ENCODE data around the gene SH2D3C. TPM values are rescaled to one million over a fixed set of nuclear protein-coding genes. Genes with fewer than 3 reads are reported as not detected.

SH2D3C gene
- 76.4 and 77.6 TPM in 2 replicates for total RNA-seq

GRCh38 chr9:127778280-127779135, at the start of gene SH2D3C:
SH2D3C (minus strand) TSS chr9:127778666; CDS start chr9:127778627, 39 bp downstream.
- intact Hi-C loops (cut with micrococcal nuclease): loop anchor here (1.0 to 10.0 kb wide), 3 partner anchors 7 to 1246 kb away; partner anchors contain the start of gene SH3GLB2

DNA sequence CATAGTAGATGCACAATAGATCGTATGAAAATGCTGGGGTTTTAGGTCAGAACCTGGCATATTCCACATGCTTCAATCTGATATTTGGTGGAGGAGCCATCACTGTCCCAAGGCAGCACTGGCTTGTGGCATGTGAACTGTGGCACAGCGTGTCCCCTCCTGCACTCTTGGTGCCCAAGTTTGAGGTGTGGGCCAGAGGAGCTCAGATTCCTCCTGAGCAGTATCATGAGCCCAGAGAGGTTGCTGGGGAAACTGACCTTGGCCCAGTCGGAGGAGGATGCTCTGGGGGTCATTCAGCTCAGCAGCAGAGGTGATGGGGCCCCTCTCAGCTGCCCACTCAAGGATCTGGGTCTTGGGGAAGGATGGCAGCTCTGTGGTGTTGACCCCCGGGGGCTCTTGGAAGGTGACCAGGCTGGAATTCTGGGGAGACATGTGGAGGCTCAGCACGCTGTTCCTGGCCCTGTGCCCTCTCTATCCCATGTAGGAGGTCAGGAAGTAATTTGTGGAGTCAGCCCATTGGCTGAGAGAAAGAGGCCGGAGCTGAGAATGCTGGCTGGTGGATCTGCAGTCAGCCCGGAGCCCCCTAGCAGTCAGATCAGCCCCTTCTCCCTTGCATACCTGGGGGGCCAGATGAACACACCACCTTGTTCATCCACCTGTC, 47.9 kb upstream of the SH2D3C start:
- intact Hi-C loops (cut with micrococcal nuclease): no loop called here

GRCh38 chr9:127825319-127826051, 47.0 kb upstream of the SH2D3C start:
- intact Hi-C loops (cut with micrococcal nuclease): no loop called here

GRCh38 chr9:127822108-127822507, 43.6 kb upstream of the SH2D3C start:
- intact Hi-C loops (cut with micrococcal nuclease): no loop called here

GRCh38 chr9:127818574-127818973, 40.1 kb upstream of the SH2D3C start:
- intact Hi-C loops (cut with micrococcal nuclease): no loop called here

- intact Hi-C loops (cut with micrococcal nuclease): no loop called here
These were observed 39.5 kb upstream of the SH2D3C start for GRCh38 chr9:127817881-127818434.

- intact Hi-C loops (cut with micrococcal nuclease): no loop called here
These were observed 38.3 kb upstream of the SH2D3C start for GRCh38 chr9:127816728-127817127.

DNA sequence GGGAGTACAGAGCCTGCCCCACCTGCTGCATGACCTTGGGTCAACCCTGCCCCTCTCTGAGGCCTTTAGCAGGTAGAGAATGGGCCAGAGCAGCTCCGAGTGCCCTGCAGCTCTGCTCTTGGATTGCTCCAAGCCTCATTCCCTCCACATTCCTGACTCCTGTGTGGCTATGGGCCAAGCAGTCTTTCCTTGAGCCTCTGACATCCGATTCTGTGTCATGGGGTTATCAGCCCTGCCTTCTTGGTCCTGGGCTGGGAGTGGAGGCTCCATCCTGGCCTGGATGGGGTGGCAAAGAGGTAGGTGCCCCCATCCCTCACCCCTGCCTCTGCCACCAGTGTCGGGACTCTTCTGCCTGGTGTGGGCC, 37.9 kb upstream of the SH2D3C start:
- intact Hi-C loops (cut with micrococcal nuclease): no loop called here

DNA sequence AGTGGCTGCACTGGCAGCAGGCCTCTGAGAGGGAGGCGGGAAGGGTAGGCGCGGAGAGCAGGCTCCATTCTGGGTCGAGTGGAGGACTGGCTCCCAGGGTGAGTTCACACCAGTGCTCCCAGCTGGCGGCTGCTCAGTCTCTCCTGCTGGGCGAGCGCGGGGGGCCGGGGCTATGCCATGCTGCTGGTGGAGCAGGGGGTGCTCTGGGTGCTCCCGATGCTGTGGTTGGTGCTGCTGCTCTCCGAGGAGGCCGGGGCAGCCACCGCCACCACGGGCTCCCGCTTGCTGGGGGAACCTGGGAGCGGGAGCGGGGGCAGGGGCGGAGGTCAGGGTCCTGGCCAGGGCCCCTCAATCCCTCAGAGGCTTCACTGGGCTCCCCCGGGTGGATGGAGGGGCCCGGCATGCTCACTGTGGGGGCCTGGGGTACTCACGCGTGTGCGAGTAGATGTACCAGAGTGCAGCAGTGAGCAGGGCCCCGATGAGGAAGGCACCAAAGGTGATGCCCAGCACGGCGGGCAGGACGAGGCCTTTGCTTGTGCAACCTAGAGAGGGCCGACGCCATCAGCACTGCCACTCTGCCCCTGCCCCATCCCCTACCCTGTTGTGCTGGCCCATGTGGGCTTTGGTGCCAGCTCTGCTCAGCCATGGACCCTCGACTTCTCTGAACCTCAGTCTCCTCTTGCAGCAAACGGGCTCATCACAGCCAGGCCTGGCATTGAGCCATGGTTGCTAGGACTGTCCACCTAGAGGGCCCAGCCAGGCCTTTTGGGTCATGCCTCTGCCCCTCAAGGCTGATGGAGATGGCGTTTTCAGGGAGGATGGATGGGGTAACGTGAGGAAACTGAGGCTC, 37.3 kb upstream of the SH2D3C start:
- intact Hi-C loops (cut with micrococcal nuclease): no loop called here

DNA sequence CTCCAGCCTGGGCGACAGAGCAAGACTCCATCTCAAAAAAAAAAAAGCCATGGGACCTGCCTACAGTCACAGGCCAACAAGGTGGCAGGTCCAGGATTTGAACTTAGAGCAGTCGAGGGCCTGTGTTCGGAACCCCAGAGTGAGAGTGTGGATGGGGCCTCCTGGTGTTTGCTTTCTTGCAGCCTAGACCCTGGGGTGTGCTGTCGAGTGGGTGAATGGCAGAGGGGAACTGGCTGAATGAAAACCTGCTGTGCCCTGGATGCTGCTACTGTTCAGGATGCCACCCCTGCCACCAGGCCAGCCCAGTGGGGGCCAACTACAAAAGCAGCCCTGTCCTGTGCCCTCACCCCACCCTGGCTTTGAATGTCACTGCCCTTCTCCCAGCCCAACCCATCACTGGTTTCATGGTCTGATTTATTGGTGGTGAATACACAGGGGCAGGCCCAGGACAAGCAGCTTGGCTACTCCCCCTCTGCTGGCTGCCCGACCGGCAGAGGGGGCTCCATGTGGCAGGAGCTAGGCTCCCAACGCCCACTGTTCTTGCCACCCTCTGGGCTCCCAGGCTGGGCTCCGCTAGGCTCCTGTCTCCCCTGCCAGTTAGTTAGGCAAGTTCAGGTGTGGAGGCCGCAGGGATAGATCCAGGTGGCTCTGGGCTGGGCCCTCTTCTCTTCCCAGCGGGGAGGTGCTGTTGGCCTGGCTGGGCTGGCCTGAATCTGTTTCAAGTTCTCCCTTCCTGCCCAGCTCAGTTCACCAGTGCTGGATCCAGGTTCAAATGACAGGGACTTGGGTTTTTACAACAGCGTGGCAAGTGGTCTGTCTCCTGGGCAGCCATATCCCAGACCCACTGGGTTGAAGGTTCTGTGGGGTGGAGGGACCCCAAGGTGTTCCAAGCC, 36.4 kb upstream of the SH2D3C start:
- intact Hi-C loops (cut with micrococcal nuclease): no loop called here

DNA sequence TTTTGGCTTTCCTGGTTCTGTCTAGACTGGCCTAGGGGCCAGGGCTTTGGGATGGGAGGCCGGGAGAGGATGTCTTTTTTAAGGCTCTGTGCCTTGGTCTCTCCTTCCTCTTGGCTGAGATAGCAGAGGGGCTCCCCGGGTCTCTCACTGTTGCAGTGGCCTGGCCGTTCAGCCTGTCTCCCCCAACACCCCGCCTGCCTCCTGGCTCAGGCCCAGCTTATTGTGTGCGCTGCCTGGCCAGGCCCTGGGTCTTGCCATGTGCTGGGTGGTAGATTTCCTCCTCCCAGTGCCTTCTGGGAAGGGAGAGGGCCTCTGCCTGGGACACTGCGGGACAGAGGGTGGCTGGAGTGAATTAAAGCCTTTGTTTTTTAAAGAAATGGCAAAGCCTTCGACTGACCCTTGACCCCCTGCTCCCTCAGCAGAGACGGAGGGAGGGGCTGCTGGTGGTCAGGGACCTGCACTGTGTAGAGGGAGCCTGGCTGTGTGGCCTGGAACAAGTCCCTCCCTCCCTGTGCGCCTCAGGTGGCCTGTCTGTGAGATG, 35.3 kb upstream of the SH2D3C start:
- intact Hi-C loops (cut with micrococcal nuclease): no loop called here

GRCh38 chr9:127812936-127813675, 34.6 kb upstream of the SH2D3C start:
- intact Hi-C loops (cut with micrococcal nuclease): no loop called here

DNA sequence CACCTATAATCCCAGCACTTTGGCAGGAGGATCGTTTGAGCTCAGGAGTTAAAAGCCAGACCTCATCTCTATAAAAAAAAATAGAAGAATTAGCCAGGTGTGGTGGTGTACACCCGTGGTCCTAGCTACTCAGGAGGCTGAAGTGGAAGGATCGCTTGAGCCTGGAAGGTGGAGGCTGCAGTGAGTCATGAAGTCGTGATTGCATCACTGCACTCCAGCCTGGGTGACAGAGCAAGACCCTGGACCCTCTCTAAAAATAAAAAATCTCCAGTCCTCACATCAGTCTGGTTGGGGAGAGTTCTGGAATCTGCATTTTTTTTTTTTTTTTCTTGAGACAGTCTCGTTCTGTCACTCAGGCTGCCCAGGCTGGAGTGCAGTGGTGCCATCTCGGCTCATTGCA, 33.5 kb upstream of the SH2D3C start:
- intact Hi-C loops (cut with micrococcal nuclease): no loop called here

GRCh38 chr9:127810378-127811187, 32.1 kb upstream of the SH2D3C start:
- intact Hi-C loops (cut with micrococcal nuclease): no loop called here

DNA sequence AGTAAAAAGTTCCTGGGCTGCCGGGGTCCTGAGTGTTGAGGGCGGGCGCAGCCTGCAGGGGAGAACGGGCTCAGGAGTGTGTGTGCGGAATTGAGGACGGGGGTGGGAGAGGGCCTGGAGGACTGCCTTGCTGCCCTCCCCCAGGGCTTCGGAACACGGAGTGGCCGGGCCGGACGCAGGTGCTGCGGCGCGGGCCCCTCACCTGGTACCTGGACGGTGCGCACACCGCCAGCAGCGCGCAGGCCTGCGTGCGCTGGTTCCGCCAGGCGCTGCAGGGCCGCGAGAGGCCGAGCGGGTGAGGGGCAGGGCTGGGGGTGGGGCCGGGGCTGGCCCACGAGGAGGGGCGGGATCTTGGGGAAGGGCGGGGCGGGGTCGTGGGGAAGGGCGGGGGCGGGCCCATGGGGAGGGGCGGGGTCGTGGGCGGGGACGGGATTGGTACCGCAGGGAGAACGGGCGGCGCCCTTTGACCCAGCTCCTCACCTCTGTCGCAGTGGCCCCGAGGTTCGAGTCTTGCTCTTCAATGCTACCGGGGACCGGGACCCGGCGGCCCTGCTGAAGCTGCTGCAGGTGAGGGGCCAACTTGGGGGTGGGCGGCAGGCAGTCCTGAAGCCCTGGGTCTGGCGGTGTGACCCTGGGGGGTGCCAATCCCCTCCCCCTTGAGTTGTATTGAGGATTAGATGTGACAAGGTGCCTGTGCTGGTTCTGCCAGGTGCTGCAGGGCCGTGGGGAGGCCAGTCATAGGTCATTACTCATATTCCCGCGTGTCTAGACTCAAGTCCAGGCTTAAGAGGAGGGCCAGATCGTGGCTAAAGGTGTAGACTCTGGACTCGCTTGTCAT, 31.3 kb upstream of the SH2D3C start:
- intact Hi-C loops (cut with micrococcal nuclease): no loop called here

GRCh38 chr9:127809002-127809539, 30.6 kb upstream of the SH2D3C start:
- intact Hi-C loops (cut with micrococcal nuclease): no loop called here

Data from T-helper 1 cell treated with Interleukin-12 subunit alpha and Interleukin-12 subunit beta and Interleukin-4 antibody, amounts not matched to agents 30 ng/mL and 1 ng/mL, for 36 hours (primary cell).